ENCODE results near the gene PPP4R2.

DNA sequence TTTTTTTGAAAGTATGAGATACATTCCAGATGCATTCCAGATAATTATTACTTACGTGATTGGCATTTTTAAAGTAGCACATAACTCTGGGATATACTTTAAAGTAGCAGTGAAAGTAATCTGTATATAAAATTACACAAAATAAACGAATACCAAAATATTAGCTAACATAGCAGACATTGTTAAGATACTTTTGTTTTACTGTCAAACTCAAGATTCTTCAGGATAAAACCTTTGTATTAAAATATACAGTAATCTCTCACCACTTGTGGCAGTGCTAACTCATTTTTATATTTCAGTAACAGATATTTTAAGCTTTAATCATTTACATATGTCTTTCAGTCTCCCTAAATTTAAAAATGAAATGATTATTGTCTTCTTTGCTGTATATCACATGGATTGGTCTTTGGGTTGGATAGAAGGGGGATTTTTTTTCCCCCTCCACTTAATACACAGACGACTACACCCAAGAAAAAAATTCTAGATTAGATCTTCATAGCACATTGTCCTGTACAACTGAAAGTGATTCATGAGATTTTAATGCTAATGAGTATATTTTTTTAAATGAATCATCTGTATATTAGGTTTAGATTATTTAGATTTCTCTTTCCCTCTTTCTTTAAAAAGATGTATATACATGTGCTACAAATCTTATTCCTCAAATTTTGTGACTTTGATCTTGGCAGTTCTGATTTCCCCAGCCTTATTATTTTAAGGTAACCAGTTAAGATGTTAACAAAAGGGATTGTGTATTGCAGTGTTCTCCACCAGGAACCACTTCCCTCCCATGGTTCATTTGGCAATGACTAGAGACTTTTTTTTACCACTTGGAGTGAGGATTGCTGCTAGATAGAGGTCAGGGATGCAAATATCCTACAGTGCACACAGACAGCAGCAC, 40.3 kb downstream of the PPP4R2 start:
- no peak for TF ChIP-seq CTCF (IDR thresholded peaks at IDR 0.05; ENCODE audit: control extremely low read depth in 1 of 3, insufficient read depth in 1 of 3, low read depth in 1 of 3, low read length in 3 of 3)
- no peak for TF ChIP-seq ATF3 (IDR thresholded peaks at IDR 0.05; ENCODE audit: insufficient read depth, low read depth, low read length)
- TF ChIP-seq JUN (IDR thresholded peaks at IDR 0.05; ENCODE audit: low read depth, low read length): no peak
- TF ChIP-seq SP1 (IDR thresholded peaks at IDR 0.05; ENCODE audit: low read depth, low read length): no peak
- no peak for TF ChIP-seq TCF12 (IDR thresholded peaks at IDR 0.05; ENCODE audit: low read depth, low read length)
- no peak for TF ChIP-seq CEBPB (IDR thresholded peaks at IDR 0.05; ENCODE audit: low read depth, low read length)
- TF ChIP-seq EZH2 (IDR thresholded peaks at IDR 0.05; ENCODE audit: low read depth, low read length, severe bottlenecking): no peak

Data from H1 (cell line).